Osteocyte (in vitro differentiated cells): ENCODE measurements around the gene NPW. TPM values are rescaled to one million over a fixed set of nuclear protein-coding genes. Genes with fewer than 3 reads are reported as not detected.
"Not testable (repeated sequence)": the region's sequence is repeated elsewhere in the genome, so short reads cannot be mapped to it uniquely, and the experiment has no call there.

Source experiments
- DNase-seq: peaks from one replicate; pipeline ENCODE4 v3.0.0; 2021; ENCODE audit warnings: mixed read lengths; ENCODE audit not compliant: unreplicated experiment; ENCODE audit errors: extremely low spot score
- H3K27ac Mint-ChIP-seq: one replicate; pipeline ENCODE4 v1.8.0; 2021; ENCODE audit warnings: mild to moderate bottlenecking, mixed read lengths; ENCODE audit not compliant: unreplicated experiment
- H3K27me3 Mint-ChIP-seq: one replicate; pipeline ENCODE4 v1.8.0; 2021; ENCODE audit warnings: mixed read lengths; ENCODE audit not compliant: unreplicated experiment
- H3K36me3 Mint-ChIP-seq: one replicate; pipeline ENCODE4 v1.8.0; 2021; ENCODE audit warnings: mixed read lengths; ENCODE audit not compliant: unreplicated experiment
- H3K4me1 Mint-ChIP-seq: one replicate; pipeline ENCODE4 v1.8.0; 2021; ENCODE audit warnings: mixed read lengths; ENCODE audit not compliant: unreplicated experiment
- H3K4me3 Mint-ChIP-seq: one replicate; pipeline ENCODE4 v1.8.0; 2021; ENCODE audit warnings: mild to moderate bottlenecking, moderate library complexity, mixed read lengths; ENCODE audit not compliant: unreplicated experiment
- H3K9me3 Mint-ChIP-seq: one replicate; pipeline ENCODE4 v1.8.0; 2021; ENCODE audit warnings: mixed read lengths; ENCODE audit not compliant: unreplicated experiment
- total RNA-seq: library from RNA; stranded (reverse); gene quantifications from 2 replicates; pipeline ENCODE4 v1.2.1, GENCODE V29; 2021
- TF ChIP-seq, protein P1 (sequence below): fragments of 200-600 bp; sonication (generic); IDR thresholded peaks from 2 replicates; pipeline ENCODE4 v1.5.0; 2021; ENCODE audit warnings: antibody characterized with exemption, mild to moderate bottlenecking, moderate library complexity

The NPW gene
- total RNA-seq, 1 donor from 2014 or later: 4.1 TPM

DNA sequence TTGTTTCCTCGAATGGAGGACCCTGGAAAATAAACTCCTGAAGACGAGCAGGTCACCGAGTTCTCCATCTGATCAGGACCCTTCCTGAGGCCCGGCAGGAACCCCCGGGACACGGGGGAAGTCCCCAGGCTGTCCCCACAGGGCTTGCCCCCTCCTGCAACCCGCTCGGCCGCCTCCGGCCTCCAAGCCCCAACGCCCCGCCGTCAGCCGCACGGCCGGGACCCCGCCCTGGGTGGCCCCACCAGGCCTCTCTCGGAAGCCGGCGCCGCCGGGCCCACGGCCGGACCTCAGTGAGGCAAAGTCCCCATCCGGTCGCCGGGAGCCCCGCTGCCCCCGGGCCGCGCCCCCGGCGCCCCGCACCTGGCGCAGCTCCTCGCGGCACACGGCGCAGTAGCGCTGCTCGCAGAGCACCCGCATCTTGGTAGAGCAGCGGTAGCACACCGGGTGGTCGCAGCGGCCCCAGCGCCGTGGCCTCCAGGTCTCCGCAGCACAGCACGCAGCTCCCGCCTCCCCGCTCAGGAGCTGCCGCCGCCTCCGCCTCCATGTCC, 10.3 kb upstream of the NPW start:
- no peaks in the 10 kb centered on the region for H3K9me3 Mint-ChIP-seq
- DNase-seq: no peak
- TF ChIP-seq, protein P1, sequence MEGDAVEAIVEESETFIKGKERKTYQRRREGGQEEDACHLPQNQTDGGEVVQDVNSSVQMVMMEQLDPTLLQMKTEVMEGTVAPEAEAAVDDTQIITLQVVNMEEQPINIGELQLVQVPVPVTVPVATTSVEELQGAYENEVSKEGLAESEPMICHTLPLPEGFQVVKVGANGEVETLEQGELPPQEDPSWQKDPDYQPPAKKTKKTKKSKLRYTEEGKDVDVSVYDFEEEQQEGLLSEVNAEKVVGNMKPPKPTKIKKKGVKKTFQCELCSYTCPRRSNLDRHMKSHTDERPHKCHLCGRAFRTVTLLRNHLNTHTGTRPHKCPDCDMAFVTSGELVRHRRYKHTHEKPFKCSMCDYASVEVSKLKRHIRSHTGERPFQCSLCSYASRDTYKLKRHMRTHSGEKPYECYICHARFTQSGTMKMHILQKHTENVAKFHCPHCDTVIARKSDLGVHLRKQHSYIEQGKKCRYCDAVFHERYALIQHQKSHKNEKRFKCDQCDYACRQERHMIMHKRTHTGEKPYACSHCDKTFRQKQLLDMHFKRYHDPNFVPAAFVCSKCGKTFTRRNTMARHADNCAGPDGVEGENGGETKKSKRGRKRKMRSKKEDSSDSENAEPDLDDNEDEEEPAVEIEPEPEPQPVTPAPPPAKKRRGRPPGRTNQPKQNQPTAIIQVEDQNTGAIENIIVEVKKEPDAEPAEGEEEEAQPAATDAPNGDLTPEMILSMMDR: no peak
- H3K4me1 Mint-ChIP-seq: peaks cover 38% of the 10 kb centered on the region
- H3K36me3 Mint-ChIP-seq: no peaks in the 10 kb centered on the region
- peak overlapping the region; percentile 75 for H3K4me3 Mint-ChIP-seq
- H3K27me3 Mint-ChIP-seq: no peaks in the 10 kb centered on the region
- H3K27ac Mint-ChIP-seq: peak overlapping the region; percentile 73

DNA sequence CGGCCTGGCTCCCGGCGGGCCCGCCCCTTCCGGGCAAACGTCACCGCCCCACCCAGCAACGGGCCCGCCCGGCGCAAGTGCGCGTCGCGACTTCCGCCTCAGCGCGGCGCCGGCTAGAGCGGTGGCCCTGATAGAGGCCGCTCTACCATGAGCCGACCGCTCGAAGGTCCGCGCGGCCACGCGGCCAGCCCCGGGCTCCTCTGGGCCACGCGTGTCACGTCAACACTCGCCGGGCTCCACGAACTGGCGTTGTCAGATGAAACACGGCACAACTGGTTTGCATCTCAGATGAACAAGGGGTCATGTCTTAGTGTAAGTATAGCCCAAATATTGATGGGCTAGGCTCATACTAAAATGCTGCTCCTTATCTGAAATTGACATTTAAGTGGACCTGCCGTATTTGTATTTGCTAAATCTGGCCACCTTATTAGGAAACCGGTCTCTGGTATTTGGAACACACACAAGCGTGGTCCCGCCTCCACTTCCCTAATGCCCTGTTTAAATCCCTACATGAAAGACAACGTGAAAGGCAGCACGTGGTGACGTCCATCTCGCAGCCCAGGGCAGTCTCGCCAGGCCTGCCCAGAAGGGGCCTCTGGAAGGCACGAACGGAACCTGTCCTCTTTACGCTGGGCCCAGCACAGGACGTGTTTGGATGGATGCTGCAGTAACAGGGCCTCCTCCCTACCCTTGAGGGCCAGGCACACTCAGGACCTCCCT, 9.6 kb upstream of the NPW start, which contains the start of gene ZNF598:
Gene ZNF598 (minus strand): TSS at position 31 of the 720 bp plus-strand sequence.
- Mint-ChIP-seq H3K36me3 (no peaks in the 10 kb centered on the region), H3K4me3 (peak within 1 kb of the TSS; percentile 88), H3K4me1 (peaks cover 34% of the 10 kb centered on the region), H3K27ac (peak within 1 kb of the TSS; percentile 91), H3K27me3 (no peaks in the 10 kb centered on the region), H3K9me3 (no peaks in the 10 kb centered on the region)
- TF ChIP-seq, protein P1: peak; percentile 11
- DNase-seq: peak; percentile 92

DNA sequence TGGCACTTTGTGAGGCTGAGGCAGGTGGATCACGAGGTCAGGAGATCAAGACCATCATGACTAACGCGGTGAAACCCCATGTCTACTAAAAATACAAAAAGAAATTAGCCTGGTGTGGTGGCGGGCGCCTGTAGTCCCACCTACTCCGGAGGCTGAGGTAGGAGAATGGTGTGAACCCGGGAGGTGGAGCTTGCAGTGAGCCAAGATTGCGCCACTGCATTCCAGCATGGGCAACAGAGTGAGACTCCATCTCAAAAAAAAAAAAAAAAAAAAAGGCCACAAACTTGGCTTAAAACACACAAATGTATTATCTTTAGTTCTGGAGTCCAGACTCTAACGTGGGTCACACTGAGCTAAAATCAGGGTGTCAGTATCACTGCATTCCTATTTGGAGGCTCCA, 7.9 kb upstream of the NPW start:
- not testable (repeated sequence) for H3K9me3 Mint-ChIP-seq, DNase-seq, H3K4me3 Mint-ChIP-seq, H3K27me3 Mint-ChIP-seq, H3K36me3 Mint-ChIP-seq, H3K27ac Mint-ChIP-seq
- peaks cover 36% of the 10 kb centered on the region for H3K4me1 Mint-ChIP-seq

DNA sequence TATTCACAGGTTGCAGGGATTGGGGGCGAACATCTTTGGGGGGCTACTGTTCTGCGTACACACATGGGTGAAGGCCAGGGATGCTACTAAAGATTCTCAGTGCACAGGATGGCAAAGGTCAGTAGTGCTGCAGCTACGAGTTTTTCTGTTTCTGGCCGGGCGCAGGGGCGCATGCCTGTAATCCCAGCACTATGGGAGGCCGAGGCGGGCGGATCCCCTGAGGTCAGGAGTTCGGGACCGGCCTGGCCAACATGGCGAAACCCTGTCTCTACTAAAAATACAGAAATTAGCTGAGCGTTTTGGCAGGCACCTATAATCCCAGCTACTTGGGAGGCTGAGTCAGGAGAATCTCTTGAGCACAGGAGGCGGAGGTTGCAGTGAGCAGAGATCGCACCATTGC, 6.1 kb upstream of the NPW start:
- Mint-ChIP-seq H3K4me1 (peaks cover 18% of the 10 kb centered on the region), H3K36me3 (no peaks in the 10 kb centered on the region), H3K27ac (no peak overlapping the region), H3K4me3 (no peak overlapping the region), H3K27me3 (no peaks in the 10 kb centered on the region), H3K9me3 (no peaks in the 10 kb centered on the region)
- DNase-seq: no peak
- TF ChIP-seq, protein P1: no peak

DNA sequence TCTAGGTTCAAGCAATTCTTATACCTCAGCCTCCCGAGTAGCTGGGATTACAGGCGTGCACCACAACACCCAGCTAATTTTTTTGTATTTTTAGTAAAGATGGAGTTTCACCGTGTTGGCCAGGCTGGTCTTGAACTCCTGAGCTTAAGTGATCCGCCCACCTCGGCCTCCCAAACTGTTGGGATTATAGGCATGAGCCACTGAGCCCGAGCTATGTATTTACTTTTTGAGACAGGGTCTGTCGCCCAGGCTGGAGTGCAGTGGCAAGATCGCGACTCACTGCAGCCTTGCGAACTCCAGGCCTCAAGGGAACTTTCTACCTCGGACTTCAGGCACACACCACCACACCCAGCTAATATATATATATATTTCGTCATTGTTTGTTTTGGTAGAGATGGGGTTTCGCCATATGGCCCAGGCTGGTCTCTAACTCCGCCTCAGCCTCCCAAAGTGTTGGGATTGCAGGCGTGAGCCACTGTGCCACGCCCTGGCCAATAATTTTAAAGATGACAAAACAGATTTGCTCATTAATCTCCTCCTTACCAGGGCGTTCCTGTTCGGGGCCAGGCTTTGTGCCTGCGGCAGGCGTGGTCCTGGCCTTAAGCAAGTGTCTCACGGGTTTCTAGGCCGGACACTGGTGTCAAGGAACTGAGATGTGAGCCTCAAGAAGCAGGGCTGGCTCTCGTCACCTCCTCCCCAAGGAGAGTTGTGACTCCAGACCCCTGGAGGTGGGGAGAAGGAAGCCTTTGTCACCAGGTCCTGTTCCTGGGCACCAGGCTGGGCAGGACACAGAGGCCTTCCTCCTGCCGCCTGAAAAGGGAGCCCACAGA, 4.3 kb upstream of the NPW start:
- TF ChIP-seq, protein P1: no peak
- Mint-ChIP-seq H3K9me3 (no peaks in the 10 kb centered on the region), H3K36me3 (no peaks in the 10 kb centered on the region), H3K4me3 (no peak overlapping the region), H3K27me3 (no peaks in the 10 kb centered on the region), H3K4me1 (peaks cover 11% of the 10 kb centered on the region), H3K27ac (peak overlapping the region; percentile 44)
- no peak for DNase-seq
